HG03135 (cell line): Measurements from ENCODE around the gene THRA.
A peak's percentile ranks its signal among the peaks of the same experiment; 100 is the strongest.

Source experiments
- ATAC-seq: cut with Tn5 transposase; IDR thresholded peaks from one replicate; pipeline ENCODE4 v1.9.1; 2021; ENCODE audit warnings: mild to moderate bottlenecking, moderate library complexity; ENCODE audit not compliant: unreplicated experiment

Gene THRA

DNA sequence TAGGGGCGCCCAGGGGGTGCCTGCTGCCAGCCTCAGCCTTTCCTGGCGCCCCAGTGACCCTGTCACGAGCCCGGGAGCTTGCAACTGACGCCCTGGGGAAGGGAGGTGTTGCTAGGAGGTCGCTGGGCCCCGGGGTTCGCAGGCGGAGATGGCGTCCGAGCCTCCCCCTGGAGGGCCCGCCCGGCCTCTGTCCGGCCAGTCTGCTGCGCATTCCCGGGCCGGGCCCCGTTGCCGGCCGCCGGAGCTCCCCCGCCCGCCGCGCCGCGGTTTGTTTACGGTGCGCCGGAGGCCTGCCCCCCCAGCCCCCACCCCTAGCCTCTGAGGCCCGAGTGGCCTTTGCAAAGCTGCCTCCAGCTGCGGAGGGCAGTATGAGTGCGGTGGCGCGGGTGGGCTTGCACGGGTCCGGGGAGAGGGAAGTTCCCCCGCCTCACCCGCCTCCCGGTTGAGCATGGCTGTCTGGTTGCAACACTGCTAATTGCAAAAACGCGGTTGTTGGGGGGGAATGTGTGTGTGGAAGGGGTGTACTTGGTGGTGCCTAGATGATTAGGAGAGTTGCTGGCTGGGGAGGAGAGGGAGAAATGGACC lies 514 bp downstream of the THRA start:
- peak; percentile 28 for ATAC-seq

- no peak for ATAC-seq
Measured at GRCh38 chr17:40063901-40064531, 1.3 kb downstream of the THRA start.

- ATAC-seq = no peak
Measured at GRCh38 chr17:40064971-40065768, 2.4 kb downstream of the THRA start.

DNA sequence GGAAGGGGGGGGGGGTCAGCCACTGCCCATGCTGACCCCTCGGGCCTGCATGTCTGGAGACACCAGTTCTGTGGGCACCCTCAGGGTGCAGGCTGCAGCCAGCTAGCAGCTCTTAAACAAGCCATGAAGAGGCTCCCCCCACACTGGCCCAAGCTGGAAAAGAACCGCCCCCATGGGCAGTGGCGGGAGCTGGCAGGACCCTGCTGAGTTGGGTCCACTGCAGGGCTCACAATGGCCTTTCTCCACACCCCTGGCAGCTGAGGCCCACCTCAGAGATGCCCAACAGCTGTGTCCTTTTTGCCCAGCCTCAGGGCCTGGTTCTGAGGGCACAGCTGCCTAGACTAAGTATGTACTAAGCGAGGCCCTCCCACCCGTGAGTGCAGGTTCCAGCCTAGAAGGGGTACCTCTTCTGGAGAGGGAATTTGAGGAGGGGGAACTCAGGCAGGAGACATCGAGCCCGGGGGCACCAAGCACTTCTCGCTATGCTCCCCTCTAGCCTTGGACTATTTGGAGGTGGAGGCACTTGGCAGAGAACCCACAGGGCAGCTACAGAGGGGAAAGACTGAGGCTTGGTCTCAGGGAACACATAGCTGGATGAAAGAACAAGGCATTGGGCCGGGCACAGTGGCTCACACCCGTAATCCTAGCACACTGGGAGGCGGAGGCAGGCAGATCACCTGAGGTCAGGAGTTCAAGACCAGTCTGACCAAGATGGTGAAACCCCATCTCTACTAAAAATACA lies 3.2 kb downstream of the THRA start:
- no peak for ATAC-seq

DNA sequence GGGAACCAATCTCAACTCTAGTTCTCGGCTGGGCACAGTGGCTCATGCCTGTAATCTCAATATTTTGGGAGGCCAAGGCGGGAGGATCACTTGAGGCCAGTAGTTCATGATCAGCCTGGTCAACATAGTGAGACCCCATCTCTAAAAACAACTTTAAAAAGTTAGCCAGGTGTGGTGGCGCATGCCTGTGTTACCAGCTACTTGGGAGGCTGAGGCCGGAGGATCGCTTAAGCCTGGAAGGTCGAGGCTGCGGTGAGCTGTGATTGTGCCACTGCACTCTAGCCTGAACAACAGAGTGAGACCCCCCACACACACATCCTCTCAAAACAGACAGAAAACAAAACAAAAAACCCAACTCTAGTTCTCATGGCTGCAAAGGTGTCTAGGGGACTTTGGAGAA lies 4.9 kb downstream of the THRA start:
- ATAC-seq = no peak

GRCh38 chr17:40068129-40068581 lies 5.4 kb downstream of the THRA start:
- no peak for ATAC-seq

DNA sequence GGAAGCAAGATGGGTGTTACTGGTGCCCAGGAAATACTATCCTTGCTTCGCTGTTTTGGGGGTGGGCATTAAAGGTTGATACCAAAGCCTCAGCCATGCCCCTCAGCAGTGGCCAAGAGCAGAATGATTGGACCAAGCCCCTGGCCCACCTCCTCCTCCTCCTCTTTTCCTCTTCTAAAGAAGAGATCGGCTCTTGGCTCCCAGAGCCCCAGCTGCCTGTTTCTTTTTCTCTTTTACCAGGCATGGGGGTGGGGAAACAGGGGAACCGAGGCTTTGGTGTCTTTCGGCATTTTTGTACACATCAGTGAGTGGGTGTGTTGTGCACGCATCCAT lies 5.8 kb downstream of the THRA start:
- ATAC-seq = no peak

- no peak for ATAC-seq
Measured at GRCh38 chr17:40068917-40069750, 6.4 kb downstream of the THRA start.

DNA sequence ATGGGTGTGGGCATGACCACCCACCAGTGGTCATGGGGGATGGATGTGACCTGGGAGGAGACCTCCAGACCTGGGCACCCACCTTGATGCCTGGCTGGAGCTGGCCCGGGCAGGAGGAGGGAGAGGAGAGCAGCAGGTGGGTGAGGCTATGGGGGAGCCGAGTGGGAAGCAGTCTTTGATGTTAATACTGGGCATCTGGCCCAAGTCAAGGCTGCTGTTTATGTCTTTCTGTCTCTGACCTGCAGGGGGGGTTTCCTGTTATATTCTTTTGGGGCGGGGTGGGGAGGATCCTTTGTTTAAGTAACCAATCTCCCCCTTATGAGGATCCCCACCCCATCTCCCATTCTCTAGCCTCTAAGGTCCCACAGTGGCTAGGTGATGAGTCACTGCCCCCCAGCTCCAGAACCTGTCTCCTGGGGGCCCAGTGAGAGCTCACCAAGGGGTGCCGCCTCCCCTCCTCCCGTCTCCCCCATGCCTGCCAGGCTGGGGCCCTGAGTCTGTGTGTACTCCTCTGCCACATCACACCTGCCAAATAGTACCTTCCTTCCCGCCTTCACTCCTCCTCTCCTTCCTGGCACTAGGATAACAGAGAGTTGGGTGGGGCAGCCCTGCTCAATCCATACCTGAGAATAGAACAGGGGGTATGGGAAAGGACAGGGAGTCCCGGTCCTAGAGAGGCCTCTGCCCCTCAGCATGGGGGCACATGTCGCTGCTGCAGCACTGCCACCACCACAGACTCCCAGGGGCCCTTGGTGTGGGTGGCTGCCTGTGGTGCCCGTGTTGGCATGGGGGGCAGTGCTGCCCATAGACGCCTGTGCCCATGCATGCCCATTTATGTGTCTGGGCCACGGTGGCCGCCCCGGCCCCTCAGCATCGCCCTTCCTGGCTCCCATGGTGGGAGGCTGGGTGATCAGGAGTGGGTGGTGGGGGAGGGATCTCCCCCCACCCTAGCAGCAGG lies 7.3 kb downstream of the THRA start:
- no peak for ATAC-seq

DNA sequence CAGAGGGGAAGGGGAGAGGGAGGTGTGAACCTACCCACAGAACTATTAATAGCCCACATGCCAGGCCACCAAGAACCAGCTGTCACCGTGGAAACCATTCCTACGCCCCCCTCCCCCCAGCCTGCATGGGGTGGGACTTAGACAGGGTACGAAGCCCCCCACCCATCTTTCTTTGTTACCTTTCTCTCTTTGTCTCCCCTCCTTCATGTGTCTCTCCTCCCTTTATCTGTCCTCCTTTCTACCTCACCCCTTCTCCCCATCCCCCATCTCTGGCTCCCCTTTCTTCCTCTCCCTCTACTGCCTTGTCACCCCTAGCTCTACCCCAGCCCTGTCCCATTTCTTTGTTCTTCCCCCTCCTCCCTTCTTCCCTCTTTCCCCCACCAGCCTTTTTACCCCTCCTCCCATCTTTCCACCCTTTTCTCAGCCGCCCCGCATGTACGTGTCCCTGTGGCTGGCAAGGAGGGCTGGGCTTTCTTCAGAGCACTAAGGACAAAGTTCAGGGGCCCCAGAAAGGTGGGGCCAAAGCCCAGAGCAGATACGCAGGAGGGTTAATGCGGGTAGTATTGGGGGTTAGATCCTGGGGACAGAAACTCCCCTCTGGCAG lies 8.0 kb downstream of the THRA start:
- no peak for ATAC-seq

- no peak for ATAC-seq
Measured at GRCh38 chr17:40071313-40072039, 8.7 kb downstream of the THRA start.

DNA sequence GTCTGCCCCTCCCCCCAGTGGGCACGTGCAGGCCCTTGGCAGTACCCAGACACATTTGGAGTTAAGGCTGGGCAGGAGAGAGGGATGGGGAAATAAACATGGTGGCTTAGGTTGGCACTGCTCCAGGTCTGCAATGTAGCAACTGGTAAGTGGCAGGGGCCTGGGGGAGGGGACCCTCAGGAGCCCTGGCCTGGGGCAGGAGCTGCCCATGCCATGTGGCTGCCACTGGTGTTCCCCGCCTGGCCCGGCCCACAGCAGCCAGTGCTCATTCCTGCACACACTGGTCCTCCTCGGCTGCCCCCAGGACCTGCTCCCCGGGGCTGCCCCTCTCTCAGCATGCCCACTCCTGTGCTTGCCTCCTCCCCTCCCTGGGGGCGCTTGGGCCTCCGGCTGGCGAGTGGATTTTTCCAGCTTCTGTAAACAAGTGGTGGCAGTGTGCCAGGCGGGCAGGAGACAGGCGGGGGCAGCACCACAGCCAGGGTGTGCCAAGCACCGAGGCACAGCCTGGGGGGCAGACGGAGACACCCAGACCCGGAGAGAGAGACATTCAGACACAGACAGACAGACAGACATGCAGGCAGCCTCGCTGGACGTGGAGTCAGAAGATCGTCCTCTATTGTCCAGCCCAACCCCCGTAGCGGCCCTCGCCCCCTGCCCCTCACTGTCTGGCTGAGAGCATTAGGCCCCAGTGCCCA lies 9.4 kb downstream of the THRA start:
- ATAC-seq = no peak

DNA sequence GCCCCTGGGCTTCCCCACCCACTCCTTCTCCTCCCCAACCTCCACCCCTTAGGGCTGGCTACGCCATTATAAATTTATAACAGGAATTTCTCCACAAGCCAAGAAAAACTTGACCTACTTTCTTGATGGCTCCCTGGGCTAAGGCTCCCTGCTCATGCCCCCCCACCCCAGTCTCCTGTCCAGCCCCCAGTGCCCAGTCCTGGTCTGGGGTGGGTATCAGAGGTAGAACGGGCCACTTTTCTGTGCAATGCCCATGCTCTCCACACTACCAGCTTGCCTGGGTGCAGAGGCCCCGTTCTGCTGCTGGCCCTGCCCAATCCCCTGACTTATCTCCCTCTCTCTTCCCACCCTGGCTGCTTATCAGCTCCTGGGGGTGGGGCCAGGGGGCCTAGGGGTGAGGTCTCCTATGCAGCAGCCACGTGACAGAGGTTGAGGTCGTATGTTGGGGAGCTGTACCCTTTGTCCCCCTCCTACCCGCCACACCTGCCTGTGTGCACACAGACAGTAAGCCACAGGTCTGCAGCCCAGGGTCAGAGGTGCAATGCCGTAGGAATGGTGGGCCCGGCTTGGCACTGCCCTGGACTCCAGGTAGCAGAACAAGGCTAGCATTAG lies 10.1 kb downstream of the THRA start:
- ATAC-seq = no peak

DNA sequence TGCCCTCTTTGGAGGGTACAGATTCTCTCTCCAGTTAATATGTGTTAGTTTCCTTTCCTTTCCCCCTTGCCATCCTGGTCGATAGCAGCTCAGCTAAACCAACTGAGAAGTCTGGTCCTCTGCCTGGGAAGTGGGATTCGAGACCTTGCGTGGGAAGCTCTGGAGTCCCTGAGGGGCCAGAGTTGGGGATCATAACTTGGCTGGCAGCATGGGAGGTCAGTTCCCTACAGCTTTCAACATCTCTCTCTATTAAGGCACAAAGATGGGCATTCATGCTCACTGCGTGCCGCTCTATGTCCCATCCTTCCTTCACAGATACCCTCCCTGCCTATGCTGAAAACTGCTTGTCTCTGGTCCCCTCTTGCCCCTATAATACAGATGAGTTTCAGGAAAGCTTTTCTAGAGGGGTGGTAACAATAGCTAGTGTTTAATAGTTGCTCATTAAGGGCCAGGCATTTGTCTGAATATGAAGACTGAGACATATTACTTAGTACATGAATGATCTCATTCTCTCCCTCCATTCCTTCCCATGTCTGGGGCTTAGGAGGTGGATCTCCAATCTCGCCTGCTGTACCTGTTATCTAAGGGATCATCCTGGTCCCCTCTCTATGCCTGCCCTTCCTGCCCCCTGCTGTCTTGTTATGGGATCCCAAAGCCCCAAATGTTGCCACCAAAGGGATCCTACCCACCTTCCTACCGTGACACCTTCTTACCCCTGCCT lies 10.8 kb downstream of the THRA start:
- ATAC-seq = no peak

DNA sequence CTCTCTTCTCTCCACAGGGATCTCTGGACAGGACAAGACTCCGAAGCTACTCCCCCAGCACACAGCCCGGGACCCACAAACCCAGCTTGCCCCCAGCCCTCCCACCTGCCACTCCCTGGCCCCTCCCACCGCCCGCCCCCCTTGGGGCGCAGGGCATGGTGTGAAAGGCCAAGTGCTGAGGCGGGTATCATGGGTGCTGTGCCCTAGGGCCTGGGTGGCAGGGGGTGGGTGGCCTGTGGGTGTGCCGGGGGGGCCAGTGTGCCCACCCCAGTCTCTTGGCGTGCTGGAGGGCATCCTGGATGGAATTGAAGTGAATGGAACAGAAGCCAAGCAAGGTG lies 11.4 kb downstream of the THRA start:
- no peak for ATAC-seq

DNA sequence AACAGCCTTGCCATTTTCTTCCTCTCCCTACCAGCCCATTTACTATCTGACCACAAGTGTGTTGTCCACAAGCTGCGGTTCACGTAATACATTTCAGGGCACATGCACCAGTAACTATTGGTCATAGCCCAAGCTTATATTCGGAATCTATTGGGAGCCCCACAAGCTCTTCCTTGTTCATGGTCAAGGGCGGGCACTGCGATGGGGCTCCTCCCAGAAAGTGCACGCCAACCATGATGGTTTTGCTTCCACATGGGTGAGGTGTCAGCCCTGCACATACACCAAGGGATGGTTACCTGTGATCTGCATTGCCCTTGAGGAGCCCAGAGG lies 12.1 kb downstream of the THRA start:
- no peak for ATAC-seq
